Panc1 (cell line): ENCODE results near the gene SLC9A6. TPM values are rescaled to one million over a fixed set of nuclear protein-coding genes. Genes with fewer than 3 reads are reported as not detected.

ENCODE experiments used
- ATAC-seq: fragments of 200-7000 bp; cut with Tn5 transposase; 2 replicates; pipeline ENCODE4 v1.9.1; 2020; ENCODE audit warnings: mild to moderate bottlenecking, moderate library complexity
- Bru-seq: library from RNA; stranded (reverse); fragments of 400-500 nt; gene quantifications from one replicate; lab custom pipeline; 2021; lab: Mats Ljungman, UMichigan
- BruChase-seq, 2 experiments: library from RNA; stranded (reverse); fragments of 400-500 nt; gene quantifications; one replicate each; lab custom pipeline; 2021; lab: Mats Ljungman, UMichigan
- BruUV-seq: library from RNA; stranded (reverse); fragments of 400-500 nt; replicated peaks from 2 replicates; lab custom pipeline; 2021; lab: Mats Ljungman, UMichigan
- CTCF ChIA-PET: fragments of 300-600 bp; sonication (Branson Sonifier 250); formaldehyde crosslinking; loops from one replicate; lab custom pipeline; 2022; ENCODE audit warnings: antibody characterized with exemption; lab: Charles Lee
- POLR2A ChIA-PET: fragments of 300-600 bp; sonication (Branson Sonifier 250); formaldehyde crosslinking; loops from one replicate; lab custom pipeline; 2022; ENCODE audit warnings: antibody characterized with exemption; lab: Charles Lee
- DNase-seq: peaks from one replicate; pipeline ENCODE4 v3.0.0-alpha.2; 2010; ENCODE audit warnings: low read depth, low spot score
- H3K27ac ChIP-seq: 2 replicates; pipeline ENCODE4 v1.5.1; 2011; ENCODE audit warnings: mild to moderate bottlenecking, low read length, inconsistent platforms
- H3K27me3 ChIP-seq: fragments of 200-500 bp; sonication (Bioruptor generic); 2 replicates; pipeline ENCODE4 v1.6.0; 2014; ENCODE audit warnings: low read length, inconsistent platforms; ENCODE audit not compliant: control insufficient read depth, insufficient read depth
- H3K36me3 ChIP-seq: fragments of 200-500 bp; sonication (Bioruptor generic); 2 replicates; pipeline ENCODE4 v1.5.1; 2014; ENCODE audit warnings: inconsistent platforms, mild to moderate bottlenecking, low read length, moderate library complexity; ENCODE audit not compliant: control insufficient read depth, insufficient read depth
- H3K4me1 ChIP-seq: 2 replicates; pipeline ENCODE4 v1.5.1; 2011; ENCODE audit warnings: inconsistent platforms, mild to moderate bottlenecking, low read length, moderate library complexity; ENCODE audit not compliant: control insufficient read depth, insufficient read depth
- H3K4me3 ChIP-seq, 2 experiments: 2 replicates each; pipeline ENCODE4 v1.5.1; 2011 to 2012; ENCODE audit warnings: low read depth in 2 of 2, low read length in 2 of 2, mild to moderate bottlenecking in 2 of 2, inconsistent platforms in 1 of 2, moderate library complexity in 1 of 2
- H3K9me3 ChIP-seq: fragments of 200-500 bp; sonication (Bioruptor generic); 2 replicates; pipeline ENCODE4 v1.5.1; 2014; ENCODE audit warnings: low read depth, mild to moderate bottlenecking, inconsistent platforms, low read length, moderate library complexity; ENCODE audit not compliant: control insufficient read depth, insufficient read depth
- POLR2AphosphoS5 ChIP-seq: IDR thresholded peaks from 2 replicates; pipeline ENCODE4 v1.6.1; 2012; ENCODE audit warnings: mild to moderate bottlenecking, low read depth, low read length, moderate library complexity
- REST ChIP-seq, 2 experiments: IDR thresholded peaks; 2 replicates each; pipeline ENCODE4 v1.6.1; 2011 to 2012; ENCODE audit warnings: low read depth in 2 of 2, control low read depth in 1 of 2, low read length in 1 of 2, mild to moderate bottlenecking in 1 of 2, moderate library complexity in 1 of 2; ENCODE audit not compliant: insufficient read depth in 1 of 2
- SIN3A ChIP-seq: IDR thresholded peaks from 2 replicates; pipeline ENCODE4 v1.6.1; 2012; ENCODE audit warnings: low read depth, mild to moderate bottlenecking, low read length, moderate library complexity, borderline replicate concordance; ENCODE audit not compliant: insufficient read depth
- TCF7L2 ChIP-seq: IDR thresholded peaks from 2 replicates; pipeline ENCODE4 v1.6.1; 2011; ENCODE audit warnings: mild to moderate bottlenecking, low read depth, low read length, inconsistent platforms
- in situ Hi-C: cut with HindIII; loops from 2 replicates; pipeline ENCODE4 v1.10.0; 2016; ENCODE audit warnings: low sequenced_read_pairs, low pct_unique_long_range_greater_than_20kb
- intact Hi-C: fragments of 100-400 bp; cut with micrococcal nuclease; formaldehyde crosslinking; loops from one replicate; pipeline ENCODE4 v1.10.0; 2022; ENCODE audit not compliant: unreplicated experiment
- long read RNA-seq: library from polyadenylated mRNA; unstranded; transcript quantifications from one replicate; pipeline ENCODE4 v2.0.0, GENCODE V29; 2021; ENCODE audit not compliant: unreplicated experiment
- polyA plus RNA-seq: library from polyadenylated mRNA; unstranded; fragments of >200 nt; gene quantifications from one replicate; pipeline ENCODE4 v1.2.1, GENCODE V29; 2012; ENCODE audit warnings: missing spikeins; ENCODE audit not compliant: insufficient read length
- total RNA-seq: library from RNA; stranded (reverse); gene quantifications from one replicate; pipeline ENCODE4 v1.2.1, GENCODE V29; 2021; ENCODE audit not compliant: unreplicated experiment

Gene SLC9A6
- 22.0 TPM for total RNA-seq
- polyA plus RNA-seq, result 24.0 TPM
- percentile 66 among the genes with signal in this experiment for Bru-seq, nascent RNA
- BruChase-seq, experiment 1, labeled RNA remaining after a 2-hour chase, result percentile 72 among the genes with signal in this experiment
- BruChase-seq, experiment 2, labeled RNA remaining after a 6-hour chase, result percentile 80 among the genes with signal in this experiment
- long read RNA-seq, full-length matches to known transcripts, result 59 of 79 reads
- long read RNA-seq, partial matches to known transcripts, result 4 of 79 reads
- long read RNA-seq, other reads (novel, unspliced or antisense), result 16 of 79 reads

GRCh38 chrX:135985157-135985972 lies at the start of gene SLC9A6:
Gene SLC9A6 (plus strand): TSS chrX:135985435. CDS start chrX:135985659, 224 bp downstream.
- no peak for DNase-seq
- Histone ChIP-seq H3K4me3 (peak within 1 kb of the TSS; percentile 79 to 88), H3K27ac (peak within 1 kb of the TSS; percentile 84), H3K27me3 (no peaks in the 10 kb centered on the region), H3K4me1 (peaks cover 21% of the 10 kb centered on the region), H3K36me3 (no peaks in the 10 kb centered on the region), H3K9me3 (no peaks in the 10 kb centered on the region)
- TF ChIP-seq REST (IDR thresholded peaks at IDR 0.05; ENCODE audit: insufficient read depth in 1 of 2, low read depth in 2 of 2, low read length in 1 of 2) (no peak), TCF7L2 (peak; percentile 48; the same call in 1 of the 2 replicates), POLR2AphosphoS5 (no peak), SIN3A (no peak)
- ChIA-PET CTCF (interaction anchor here (0.6 kb wide), 1 partner anchor 43 kb away, joined by 9 read pairs; no protein-coding TSS in a partner anchor), POLR2A (interaction anchor here (0.8 kb wide), 1 partner anchor 12 kb away, joined by 4 read pairs; no protein-coding TSS in a partner anchor)
- in situ Hi-C loops, result no loop called here
- BruUV-seq, result no TSS peak
- peak; percentile 97 for ATAC-seq
- intact Hi-C loops, result no loop called here

DNA sequence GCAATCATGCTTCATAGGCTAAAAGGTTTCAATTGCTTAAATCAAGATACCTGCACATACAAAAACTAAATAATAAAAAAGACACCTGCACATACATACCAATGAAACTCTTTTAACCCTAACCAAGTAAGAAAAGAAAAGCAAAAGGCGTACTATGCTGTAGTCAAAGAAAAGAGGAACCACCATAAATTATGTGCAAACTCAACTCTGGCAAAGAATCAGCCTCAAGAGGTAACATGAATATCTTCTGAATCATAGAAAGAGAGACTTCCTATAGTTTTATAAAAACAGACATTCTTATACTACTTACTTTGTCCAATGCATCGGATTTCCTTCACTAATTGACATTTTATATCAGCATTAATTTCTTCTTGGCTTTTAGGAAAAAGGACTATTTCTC lies 40.7 kb upstream of the SLC9A6 start:
- in situ Hi-C loops, result no loop called here
- CTCF ChIA-PET, result no interaction called here
- ATAC-seq (no peak), DNase-seq (no peak)
- intact Hi-C loops, result no loop called here
- no TSS peak for BruUV-seq
- H3K4me3 ChIP-seq, result no peak overlapping the region
- TF ChIP-seq POLR2AphosphoS5 (no peak), TCF7L2 (no peak), REST (IDR thresholded peaks at IDR 0.05; ENCODE audit: insufficient read depth in 1 of 2, low read depth in 2 of 2, low read length in 1 of 2) (no peak), SIN3A (no peak)
- H3K4me1 ChIP-seq, result no peaks in the 10 kb centered on the region
- no peaks in the 10 kb centered on the region for H3K9me3 ChIP-seq
- H3K27me3 ChIP-seq, result no peaks in the 10 kb centered on the region
- no peaks in the 10 kb centered on the region for H3K36me3 ChIP-seq
- POLR2A ChIA-PET, result no interaction called here
- no peak overlapping the region for H3K27ac ChIP-seq
